NT2/D1 (cell line): Measurements from ENCODE around the gene STAT5B.
"Not testable (repeated sequence)": the region's sequence is repeated elsewhere in the genome, so short reads cannot be mapped to it uniquely, and the experiment has no call there.

Experiments
- SUZ12 ChIP-seq: IDR thresholded peaks from 2 replicates; pipeline ENCODE4 v1.6.1; 2011; ENCODE audit not compliant: insufficient read length, insufficient read depth; ENCODE audit errors: extremely low read depth
- YY1 ChIP-seq: IDR thresholded peaks from 2 replicates; pipeline ENCODE4 v1.6.1; 2011; ENCODE audit not compliant: insufficient read length, insufficient read depth
- ZNF274 ChIP-seq: IDR thresholded peaks from 2 replicates; pipeline ENCODE4 v1.6.1; 2011; ENCODE audit warnings: mild to moderate bottlenecking, low read depth, low read length

DNA sequence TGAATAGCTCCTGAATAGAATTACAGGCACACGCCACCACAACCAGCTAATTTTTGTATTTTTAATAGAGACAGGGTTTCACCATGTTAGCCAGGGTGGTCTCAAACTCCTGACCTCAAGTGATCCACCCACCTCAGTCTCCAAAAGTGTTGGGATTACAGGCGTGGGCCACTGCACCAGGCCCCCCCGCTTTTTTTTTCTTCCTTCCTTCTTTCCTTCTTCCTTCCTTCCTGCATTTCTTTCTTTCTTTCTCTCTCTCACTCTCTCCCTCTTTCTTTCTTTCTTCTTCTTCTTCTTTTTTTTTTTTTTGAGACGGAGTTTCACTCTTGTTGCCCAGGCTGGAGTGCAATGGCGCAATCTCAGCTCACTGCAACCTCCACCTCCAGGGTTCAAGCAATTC lies 90.0 kb downstream of the STAT5B start:
- not testable (repeated sequence) for TF ChIP-seq YY1, ZNF274, SUZ12
